SKM-1 treated with dmso at 0.1 percent for 144 hours (cell line): ENCODE results near the gene FNBP1.
"Not testable (repeated sequence)": the region's sequence is repeated elsewhere in the genome, so short reads cannot be mapped to it uniquely, and the experiment has no call there.

Experiments used
- DNase-seq: peaks from one replicate; lab custom pipeline; 2025; ENCODE audit not compliant: unreplicated experiment; lab: John Stamatoyannopoulos, UW

FNBP1 gene

DNA sequence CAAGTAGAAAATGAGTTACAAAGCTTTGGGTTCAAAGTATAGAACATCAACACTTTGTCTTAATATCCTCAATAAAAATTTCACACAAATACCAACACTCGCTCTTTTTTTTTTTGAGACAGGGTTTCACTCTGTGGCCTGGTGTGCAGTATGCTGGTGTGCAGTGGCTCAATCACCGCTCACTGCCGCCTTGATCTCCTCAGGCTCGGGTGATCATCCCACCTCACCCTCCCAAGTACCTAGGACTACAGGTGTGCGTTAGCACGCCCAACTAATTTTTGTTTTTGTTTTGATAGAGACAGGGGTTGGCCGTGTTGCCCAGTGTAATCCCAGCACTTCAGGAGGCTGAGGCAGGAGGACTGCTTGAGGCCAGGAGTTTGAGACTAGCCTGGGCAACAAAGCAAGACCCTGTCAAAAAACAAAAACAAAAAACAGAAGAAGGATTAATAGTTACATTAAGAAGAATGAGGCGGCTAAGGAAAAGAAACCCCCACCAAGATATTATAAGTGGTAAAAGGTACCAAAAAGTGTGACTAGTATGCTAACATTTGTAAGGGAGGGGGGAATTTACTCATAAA lies 20.3 kb downstream of the FNBP1 start:
- no peak for DNase-seq

DNA sequence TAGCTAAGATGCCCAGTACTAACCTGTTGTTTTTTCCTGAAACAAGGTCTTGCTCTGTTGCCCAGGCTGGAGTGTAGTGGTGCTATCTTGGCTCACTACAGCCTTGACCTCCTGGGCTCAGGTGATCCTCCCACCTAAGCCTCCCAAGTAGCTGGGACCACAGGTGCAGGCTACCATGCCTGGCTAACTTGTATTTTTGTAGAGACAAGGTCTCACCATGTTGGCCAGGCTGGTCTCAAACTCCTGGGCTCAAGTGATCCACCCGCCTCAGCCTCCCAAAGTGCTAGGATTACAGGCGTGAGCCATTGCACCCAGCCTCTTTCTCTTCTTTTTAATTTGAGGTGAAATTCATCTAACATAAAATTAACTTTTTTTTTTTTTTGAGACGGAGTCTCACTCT lies 21.1 kb downstream of the FNBP1 start:
- DNase-seq: not testable (repeated sequence)

DNA sequence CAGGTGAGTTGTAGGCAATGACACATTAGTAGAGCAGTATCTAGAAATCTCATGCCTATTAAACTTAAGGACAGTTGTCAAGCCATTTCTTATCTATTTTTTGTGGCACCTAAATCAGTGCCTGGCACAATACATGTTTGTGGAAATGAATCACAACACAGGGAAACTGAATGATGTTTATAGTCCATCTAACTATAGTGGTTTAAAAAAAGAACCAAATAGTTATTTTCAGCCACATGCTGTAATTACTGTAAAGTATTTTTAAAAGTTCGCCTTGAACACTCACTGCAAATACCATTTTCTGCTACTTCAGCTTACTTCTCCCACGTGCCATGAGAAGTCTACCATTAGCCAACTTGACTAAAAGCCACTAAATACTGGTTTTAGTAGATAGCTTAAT lies 21.9 kb downstream of the FNBP1 start:
- DNase-seq: no peak

DNA sequence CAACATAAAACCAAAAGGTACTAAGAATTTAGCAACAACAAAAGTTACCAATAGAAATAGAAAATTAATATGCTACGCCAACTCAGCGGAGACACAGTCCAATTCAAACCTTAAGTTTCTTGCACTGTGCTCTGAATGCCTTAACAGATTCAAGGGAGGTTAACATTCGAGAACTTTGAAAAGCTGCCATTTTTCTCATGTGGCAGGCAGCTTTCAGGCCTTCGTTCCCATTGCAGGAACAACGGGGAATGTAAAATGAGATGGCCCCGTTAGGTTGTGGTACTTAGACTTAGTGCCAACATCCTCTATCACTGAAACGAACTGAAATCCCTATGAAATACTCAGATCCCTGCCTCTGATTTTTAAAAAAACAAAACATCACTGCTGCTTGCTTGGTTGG lies 22.4 kb downstream of the FNBP1 start:
- DNase-seq: no peak

DNA sequence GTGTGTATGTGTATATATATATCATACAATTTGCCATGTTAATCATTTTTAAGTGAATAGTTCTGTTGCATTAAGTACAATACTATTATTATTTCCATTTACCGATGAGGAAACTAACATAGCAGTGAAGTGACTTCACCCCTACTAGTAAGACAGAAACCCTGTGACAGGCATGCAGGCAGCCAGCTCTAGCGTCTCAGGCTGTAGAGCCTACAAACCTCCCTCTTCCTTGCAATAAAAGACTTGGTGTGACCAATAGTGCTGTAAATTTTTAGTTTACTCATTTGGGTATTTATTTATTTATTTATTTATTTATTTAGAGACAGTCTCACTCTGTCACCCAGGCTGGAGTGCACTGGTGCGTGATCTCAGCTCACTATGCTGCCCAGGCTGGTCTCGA lies 24.7 kb downstream of the FNBP1 start:
- DNase-seq: no peak

DNA sequence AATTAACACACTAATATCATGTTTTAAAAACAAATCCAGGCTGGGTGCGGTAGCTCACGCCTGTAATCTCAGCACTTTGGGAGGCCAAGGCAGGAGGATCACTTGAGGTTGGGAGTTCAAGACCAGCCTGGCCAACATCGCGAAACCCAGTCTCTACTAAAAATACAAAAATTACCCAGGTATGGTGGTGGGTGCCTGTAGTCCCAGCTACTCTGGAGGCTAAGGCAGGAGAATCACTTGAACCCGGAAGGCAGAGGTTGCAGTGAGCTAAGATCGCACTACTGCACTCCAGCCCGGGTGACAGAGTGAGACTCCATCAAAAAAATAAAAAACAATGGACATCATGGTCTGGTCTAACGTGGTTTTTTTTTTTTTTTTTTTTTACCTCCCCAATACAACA lies 25.5 kb downstream of the FNBP1 start:
- not testable (repeated sequence) for DNase-seq

DNA sequence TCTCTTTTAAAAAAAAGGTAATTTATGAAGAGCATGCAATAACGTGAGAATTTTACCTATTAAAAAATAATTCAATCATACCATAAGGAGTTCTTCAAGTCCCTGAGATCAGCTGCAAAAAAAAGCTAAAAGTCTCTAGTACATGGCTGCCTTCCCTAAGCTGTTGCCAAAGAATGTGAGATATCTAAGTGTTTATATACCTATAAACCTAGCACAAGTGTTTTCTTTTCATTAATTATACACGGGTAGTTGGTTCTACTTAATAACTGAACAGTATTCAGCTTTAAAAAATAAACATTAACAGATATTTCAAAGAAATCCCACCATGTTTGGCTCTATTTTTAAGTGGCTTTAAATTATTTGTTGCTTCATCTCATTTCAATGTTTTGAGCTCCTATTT lies 25.9 kb downstream of the FNBP1 start:
- DNase-seq: no peak

DNA sequence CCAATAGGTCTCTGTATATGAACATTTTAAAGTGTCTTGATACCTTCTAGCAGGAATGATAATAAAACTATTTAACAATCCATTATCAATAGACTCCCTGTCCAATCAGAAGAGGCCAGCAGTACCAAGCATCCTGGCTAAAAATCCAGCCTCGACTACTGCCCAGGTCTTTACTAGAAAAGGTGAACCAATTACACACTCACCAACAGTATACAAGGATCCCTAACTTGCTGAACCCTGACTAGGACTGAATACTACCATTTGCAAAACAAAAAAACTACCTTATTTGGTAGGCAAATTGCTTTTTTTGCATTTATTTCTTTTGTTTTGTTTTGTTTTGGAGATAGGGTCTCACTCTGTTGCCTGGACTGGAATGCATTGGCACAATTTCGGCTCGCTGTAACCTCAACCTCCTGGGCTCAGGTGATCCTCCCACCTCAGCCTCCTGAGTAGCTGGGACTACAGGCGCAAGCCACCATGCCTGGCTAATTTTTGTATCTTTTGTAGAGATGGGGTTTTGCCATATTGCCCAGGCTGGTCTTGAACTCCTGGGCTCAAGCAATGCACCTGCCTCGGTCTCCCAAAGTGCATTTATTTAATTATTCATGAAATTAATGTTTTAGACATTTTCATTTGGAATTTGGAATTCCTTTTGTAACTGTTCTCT lies 27.5 kb downstream of the FNBP1 start:
- no peak for DNase-seq

DNA sequence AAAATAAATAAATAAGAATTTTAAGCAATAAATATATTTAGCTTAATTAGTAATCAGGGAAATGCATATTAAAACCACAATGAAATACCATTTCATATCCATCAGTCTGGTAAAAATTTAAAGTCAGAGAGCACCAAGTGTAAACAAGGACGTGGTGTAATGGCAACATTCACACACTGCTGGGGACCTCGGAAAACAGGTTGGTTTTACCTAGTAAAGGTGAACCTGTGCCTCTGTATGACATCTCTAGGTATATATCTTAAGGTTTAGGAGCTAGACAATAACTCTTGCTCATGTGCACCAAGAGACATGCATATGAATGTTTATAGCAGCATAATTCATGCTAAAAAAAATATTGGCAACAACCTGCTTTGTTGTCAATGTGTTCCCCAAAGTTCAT lies 29.7 kb downstream of the FNBP1 start:
- DNase-seq: no peak

DNA sequence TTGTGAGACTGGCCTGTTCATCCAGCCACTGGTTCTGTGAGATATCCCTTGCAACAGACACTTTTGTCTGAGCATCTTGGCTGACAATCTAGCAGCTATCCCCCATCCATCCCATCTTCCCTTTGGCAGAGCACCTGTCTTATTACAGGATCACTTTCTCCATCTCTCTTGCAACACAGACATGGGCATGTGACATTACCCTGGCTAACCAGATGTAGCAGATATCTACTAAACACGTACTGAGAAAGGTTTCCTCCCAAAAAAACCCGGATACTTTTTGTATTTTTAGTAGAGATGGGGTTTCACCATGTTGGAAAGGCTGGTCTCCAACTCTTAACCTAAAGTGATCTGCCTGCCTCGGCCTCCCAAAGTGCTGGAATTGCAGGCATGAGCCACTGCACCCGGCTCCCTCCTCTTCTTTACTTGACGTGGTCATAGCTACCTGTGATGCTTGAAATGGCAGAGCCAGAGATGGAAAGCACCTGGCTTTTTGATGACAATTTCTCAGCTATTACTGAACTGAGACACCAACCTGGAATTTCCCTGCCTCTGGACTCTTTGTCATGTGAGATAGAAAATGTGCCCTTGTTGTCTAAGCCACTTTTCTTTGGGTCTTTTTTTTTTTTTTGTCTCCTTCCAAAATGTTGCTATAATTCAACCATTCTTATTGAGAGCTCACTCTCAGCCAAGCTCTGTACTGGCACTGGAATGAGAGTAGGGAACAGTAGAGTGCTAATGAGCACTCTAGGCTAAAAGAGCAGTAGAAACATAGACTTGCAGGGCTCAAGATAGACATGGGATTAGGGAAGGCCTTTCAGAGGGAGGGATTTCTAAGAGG lies 32.6 kb downstream of the FNBP1 start:
- no peak for DNase-seq

DNA sequence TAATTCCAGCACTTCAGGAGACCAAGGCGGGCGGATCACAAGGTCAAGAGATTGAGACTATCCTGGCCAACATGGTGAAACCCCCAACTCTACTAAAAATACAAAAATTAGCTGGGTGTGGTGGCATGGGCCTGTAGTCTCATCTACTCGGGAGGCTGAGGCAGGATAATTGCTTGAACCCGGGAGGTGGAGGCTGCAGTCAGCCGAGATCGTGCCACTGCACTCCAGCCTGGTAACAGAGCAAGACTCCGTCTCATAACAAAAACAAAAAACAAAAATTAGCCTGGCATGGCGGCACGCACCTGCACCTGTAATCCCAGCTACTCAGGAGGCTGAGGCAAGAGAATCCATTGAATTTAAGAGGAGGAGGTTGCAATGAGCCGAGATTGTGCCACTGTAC lies 33.4 kb downstream of the FNBP1 start:
- DNase-seq: not testable (repeated sequence)

DNA sequence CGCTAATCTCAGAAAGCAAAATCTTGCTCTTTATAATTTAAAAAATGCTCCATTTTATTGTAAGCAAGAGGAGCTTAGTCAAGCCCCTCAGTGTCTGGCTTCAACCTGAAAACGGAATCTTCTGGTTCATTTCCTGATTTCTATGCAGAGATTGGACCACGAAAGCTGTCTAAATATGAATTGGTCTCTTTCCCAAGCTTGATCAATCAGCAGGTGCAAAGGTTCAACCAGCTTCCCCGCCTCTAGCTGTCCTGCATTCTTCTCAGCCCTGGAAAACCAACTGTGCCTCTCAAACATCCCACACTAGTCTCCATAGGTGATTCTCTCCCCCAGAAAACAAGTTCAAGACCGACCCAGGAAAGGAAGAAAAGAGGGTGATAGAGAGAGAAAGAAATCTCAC lies 34.5 kb downstream of the FNBP1 start:
- no peak for DNase-seq

DNA sequence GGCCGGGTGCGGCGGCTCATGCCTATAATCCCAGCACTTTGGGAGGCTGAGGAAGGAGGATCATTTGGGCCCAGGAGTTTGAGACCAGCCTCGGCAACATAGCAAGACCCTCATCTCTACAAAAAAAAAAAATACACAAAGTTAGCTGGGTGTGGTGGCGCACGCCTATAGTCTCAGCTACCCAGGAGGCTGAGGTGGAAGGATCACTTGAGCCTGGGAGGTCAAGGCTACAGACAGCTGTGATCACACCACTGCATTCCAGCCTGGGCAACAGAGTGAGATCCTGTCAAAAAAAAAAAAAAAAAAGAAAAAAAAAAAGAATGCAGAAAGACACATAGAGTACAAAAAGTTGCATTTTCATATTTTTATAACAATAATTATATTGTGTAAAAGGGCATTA lies 36.0 kb downstream of the FNBP1 start:
- DNase-seq: not testable (repeated sequence)

DNA sequence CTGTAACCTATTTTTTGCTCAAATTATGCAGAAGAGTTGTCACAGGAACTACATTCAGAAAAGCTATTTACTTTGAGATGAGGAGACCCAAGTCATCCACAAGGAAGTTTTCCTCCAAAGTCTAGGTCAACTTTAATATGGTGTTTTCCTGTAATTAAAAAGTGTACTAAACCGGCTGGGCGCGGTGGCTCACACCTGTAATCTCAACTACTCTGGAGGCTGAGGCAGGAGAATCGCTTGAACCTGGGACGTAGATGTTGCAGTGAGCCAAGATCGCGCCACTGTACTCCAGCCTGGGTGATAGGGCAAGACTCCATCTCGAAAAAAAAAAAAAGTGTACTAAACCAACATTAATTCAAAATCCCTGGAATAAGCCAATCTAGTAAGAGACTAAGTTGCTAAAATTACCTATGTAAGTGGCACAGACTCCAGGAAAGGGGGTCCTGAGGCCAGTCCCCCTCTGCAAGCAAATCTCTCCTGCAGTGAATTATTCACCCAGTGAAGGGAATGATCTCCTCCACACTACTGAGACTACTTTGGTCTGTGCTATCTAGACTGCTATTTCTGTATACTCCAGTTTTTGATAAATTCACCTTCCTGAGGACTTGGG lies 38.9 kb downstream of the FNBP1 start:
- DNase-seq: no peak

DNA sequence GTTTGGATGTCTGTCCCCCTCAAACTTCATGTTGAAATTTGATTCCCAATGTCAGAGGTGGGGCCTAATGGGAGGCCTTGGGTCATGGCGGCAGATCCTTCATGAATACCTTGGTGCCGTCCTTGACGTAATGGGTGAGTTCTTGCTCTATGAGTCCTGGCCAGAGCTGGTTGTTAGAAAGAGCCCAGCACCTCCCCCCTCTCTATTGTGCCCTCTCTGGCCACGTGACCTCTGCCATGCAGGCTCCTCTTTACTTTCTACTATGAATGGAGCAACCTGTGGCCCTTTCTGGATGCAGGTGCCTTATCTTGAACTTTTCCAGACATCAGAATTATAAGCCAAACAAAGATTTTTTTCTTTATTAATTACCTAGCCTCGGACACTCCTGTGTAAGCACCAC lies 40.7 kb downstream of the FNBP1 start:
- DNase-seq: no peak

DNA sequence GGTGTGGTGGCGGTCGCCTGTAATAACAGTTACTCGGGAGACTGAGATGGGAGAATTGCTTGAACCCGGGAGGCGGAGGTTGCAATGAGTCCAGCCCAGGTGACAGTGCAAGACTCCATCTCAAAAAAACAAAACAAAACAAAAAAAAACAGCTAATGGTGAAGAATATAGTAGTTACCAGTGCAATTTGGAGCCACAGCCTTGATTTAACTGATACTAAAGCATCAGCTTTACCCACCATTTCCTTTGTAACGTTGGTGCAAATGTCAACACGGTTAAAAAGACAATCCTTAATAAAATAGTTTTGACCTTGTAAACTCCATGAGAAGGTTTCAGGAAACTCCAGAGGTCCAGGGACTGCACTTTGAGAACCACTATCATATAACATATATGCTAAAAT lies 41.8 kb downstream of the FNBP1 start:
- DNase-seq: no peak

DNA sequence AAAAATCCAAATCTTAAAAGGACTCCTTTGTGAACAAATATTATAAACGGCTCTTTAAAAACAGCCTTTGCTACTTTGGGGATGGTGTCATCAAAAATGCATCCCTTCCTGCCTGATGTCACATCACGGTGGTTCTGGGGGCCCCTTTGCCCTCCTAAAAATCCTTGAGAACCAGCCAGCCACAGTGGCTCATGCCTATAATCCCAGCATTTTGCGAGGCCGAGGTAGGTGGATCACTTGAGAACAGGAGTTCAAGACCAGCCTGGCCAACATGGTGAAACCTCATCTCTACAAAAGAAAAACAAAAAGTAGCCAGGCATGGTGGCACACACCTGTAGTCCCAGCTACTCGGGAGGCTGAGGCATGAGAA lies 43.9 kb downstream of the FNBP1 start:
- DNase-seq: no peak

DNA sequence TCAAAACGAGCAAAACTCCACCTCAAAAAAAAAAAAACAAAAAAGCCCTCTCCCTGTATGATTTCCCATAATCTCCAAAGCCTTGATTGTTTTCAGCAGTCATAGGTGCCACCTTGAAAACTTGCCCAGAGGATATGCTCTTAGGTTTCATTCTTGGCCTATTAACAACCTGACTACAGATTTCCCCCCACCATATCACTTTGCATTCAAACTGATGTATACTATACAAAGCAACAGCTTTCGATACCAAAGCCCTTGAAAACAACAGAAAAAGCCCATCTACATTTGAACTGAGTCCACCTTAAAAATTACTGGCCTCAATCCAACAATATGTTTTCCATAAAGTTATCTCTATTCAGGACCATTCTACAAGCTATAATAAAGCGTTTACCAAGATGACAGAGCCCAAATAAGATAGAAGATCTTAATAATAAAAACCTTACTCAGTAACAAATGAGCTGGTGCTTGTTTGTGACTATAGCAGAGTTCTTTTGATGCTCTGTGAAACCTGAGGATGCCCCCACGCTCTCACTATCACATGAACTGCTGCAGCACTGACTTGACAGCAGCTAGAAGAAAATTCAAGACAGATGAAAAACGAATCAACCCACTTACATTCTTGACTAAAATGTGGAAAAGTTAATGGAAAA lies 44.4 kb downstream of the FNBP1 start:
- no peak for DNase-seq

DNA sequence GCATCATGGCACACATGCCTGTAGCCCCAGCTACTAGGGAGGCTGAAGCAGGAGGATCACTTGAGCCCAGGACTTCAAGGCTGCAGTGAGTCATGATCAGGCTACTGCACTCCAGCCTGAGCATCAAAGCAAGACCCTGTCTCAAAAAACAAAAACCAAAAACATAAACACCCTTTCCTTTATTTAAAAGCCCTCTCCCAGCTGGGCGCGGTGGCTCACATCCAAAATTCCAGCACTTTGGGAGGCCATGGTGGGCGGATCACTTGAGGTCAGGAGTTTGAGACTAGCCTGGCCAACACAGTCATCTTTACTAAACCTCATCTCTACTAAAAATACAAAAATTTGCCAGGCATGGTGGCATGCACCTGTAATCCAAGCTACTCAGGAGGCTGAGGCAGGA lies 45.3 kb downstream of the FNBP1 start:
- DNase-seq: not testable (repeated sequence)

DNA sequence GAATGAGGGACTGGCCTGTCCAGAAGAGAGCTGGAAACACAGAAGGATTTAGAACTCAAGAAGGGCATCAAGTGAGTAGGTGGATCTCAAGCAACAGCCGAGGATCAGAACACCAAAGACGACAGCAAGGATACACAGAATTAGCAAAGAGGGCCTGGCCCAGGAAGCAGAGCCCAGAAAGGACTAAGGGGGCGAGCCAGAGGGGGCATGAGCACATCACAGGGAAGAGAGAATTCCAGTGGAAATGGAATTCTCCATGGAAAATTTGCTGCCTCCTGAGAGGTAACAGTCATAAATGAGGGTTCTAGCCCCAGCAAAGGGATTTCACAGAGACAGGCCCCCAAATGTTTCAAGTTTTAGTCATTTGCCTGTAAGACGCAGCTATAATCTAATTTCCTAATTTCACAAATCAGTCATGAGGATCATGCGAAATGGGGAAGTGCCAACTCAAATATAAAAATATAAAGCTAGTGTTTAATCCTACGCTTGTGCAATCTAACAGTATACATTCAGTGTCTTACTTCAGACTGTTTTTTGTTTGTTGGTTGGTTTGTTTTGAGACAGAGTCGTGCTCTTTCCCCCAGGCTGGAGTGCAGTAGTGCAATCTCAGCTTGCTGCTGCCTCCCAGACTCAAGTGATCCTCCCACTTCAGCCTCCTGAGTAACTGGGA lies 46.7 kb downstream of the FNBP1 start:
- DNase-seq: no peak
